Mammary epithelial cell (primary cell): ENCODE measurements around the gene COMMD1.

Experiments used
- EZH2 ChIP-seq: IDR thresholded peaks from 2 replicates; pipeline ENCODE4 v1.6.1; 2012; ENCODE audit warnings: low read length, inconsistent platforms, borderline replicate concordance
- TF ChIP-seq, protein P1 (sequence below), 2 donors: IDR thresholded peaks in 1 of 2; conservative IDR thresholded peaks in 1 of 2; 2 replicates each; pipeline ENCODE4 v1.5.1; 2011 to 2012; ENCODE audit warnings: inconsistent platforms in 2 of 2, low read length in 2 of 2, mild to moderate bottlenecking in 2 of 2, control low read depth in 1 of 2, low read depth in 1 of 2; ENCODE audit not compliant: insufficient read depth in 1 of 2; ENCODE audit errors: extremely low read depth in 1 of 2

DNA sequence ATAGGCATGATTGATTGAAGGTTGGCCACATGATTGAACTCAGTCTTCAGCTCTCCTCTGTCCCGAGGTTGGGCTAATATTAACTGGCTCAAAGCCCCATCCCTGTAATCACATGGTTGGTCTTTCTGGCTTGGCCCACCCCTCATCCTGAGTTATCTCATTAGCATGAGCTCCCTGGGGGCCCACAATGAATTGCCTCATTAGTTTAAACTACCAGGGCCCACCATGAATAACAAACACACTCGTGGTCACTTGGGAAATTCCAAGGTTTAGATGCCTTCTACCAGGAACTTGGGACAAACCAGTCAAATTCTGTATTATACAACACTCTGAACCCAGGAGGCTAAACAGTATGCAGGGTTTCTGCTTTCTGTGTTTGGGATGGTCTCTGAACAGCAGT, 168.8 kb downstream of the COMMD1 start:
- TF ChIP-seq, protein P1, sequence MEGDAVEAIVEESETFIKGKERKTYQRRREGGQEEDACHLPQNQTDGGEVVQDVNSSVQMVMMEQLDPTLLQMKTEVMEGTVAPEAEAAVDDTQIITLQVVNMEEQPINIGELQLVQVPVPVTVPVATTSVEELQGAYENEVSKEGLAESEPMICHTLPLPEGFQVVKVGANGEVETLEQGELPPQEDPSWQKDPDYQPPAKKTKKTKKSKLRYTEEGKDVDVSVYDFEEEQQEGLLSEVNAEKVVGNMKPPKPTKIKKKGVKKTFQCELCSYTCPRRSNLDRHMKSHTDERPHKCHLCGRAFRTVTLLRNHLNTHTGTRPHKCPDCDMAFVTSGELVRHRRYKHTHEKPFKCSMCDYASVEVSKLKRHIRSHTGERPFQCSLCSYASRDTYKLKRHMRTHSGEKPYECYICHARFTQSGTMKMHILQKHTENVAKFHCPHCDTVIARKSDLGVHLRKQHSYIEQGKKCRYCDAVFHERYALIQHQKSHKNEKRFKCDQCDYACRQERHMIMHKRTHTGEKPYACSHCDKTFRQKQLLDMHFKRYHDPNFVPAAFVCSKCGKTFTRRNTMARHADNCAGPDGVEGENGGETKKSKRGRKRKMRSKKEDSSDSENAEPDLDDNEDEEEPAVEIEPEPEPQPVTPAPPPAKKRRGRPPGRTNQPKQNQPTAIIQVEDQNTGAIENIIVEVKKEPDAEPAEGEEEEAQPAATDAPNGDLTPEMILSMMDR (conservative IDR thresholded peaks at IDR 0.05 in 1 of 2, IDR thresholded peaks at IDR 0.05 in 1 of 2; ENCODE audit: extremely low read depth in 1 of 2, insufficient read depth in 1 of 2, low read depth in 1 of 2, low read length in 2 of 2) = no peak
- no peak for TF ChIP-seq EZH2
